ENCODE measurements around the gene SERPINA6. TPM values are rescaled to one million over a fixed set of nuclear protein-coding genes. Genes with fewer than 3 reads are reported as not detected.
"Not testable (repeated sequence)": the region's sequence is repeated elsewhere in the genome, so short reads cannot be mapped to it uniquely, and the experiment has no call there.

Gene SERPINA6
- polyA plus RNA-seq, 4 donors: 2.1 to 11.2 (median 7.6) TPM

- no peak for DNase-seq (ENCODE audit: low read depth in 4 of 4, low spot score in 2 of 4)
These were observed 29.6 kb downstream of the SERPINA6 start for GRCh38 chr14:94293578-94293924.

GRCh38 chr14:94292872-94293577, 30.1 kb downstream of the SERPINA6 start, which contains the start of gene SERPINA10:
SERPINA10 (minus strand) TSS chr14:94293268; CDS start chr14:94290593, 2,675 bp downstream.
- no peak for DNase-seq (ENCODE audit: low read depth in 4 of 4, low spot score in 2 of 4)

- no peak for DNase-seq (ENCODE audit: low read depth in 4 of 4, low spot score in 2 of 4)
These were observed 30.6 kb downstream of the SERPINA6 start for GRCh38 chr14:94292526-94292871.

- no peak for DNase-seq (ENCODE audit: low read depth in 4 of 4, low spot score in 2 of 4)
These were observed 31.1 kb downstream of the SERPINA6 start for GRCh38 chr14:94291906-94292525.

- no peak for DNase-seq (ENCODE audit: low read depth in 4 of 4, low spot score in 2 of 4)
These were observed 31.8 kb downstream of the SERPINA6 start for GRCh38 chr14:94291159-94291905.

GRCh38 chr14:94290197-94290596, 32.9 kb downstream of the SERPINA6 start:
- DNase-seq (ENCODE audit: low read depth in 4 of 4, low spot score in 2 of 4): no peak

- no peak for DNase-seq (ENCODE audit: low read depth in 4 of 4, low spot score in 2 of 4)
These were observed 34.3 kb downstream of the SERPINA6 start for GRCh38 chr14:94288610-94289465.

- DNase-seq (ENCODE audit: low read depth in 4 of 4, low spot score in 2 of 4): no peak
These were observed 38.0 kb downstream of the SERPINA6 start for GRCh38 chr14:94285158-94285557.

GRCh38 chr14:94284221-94284620, 38.9 kb downstream of the SERPINA6 start:
- no peak for DNase-seq (ENCODE audit: low read depth in 4 of 4, low spot score in 2 of 4)

GRCh38 chr14:94282991-94283723, 40.0 kb downstream of the SERPINA6 start:
- no peak for DNase-seq (ENCODE audit: low read depth in 4 of 4, low spot score in 2 of 4)

GRCh38 chr14:94278731-94279130, 44.4 kb downstream of the SERPINA6 start:
- no peak for DNase-seq (ENCODE audit: low read depth in 4 of 4, low spot score in 2 of 4)

GRCh38 chr14:94276898-94277561, 46.1 kb downstream of the SERPINA6 start:
- DNase-seq (ENCODE audit: low read depth in 4 of 4, low spot score in 2 of 4): not testable (repeated sequence)

GRCh38 chr14:94269156-94269555, 54.0 kb downstream of the SERPINA6 start:
- DNase-seq (ENCODE audit: low read depth in 4 of 4, low spot score in 2 of 4): no peak

- DNase-seq (ENCODE audit: low read depth in 4 of 4, low spot score in 2 of 4): not testable (repeated sequence)
These were observed 54.6 kb downstream of the SERPINA6 start for GRCh38 chr14:94268582-94268981.

- DNase-seq (ENCODE audit: low read depth in 4 of 4, low spot score in 2 of 4): no peak
These were observed 55.8 kb downstream of the SERPINA6 start for GRCh38 chr14:94267352-94267751.

- DNase-seq (ENCODE audit: low read depth in 4 of 4, low spot score in 2 of 4): not testable (repeated sequence)
These were observed 58.9 kb downstream of the SERPINA6 start for GRCh38 chr14:94264195-94264594.
